ENCODE measurements around the gene NLRC4.
"Not testable (repeated sequence)": the region's sequence is repeated elsewhere in the genome, so short reads cannot be mapped to it uniquely, and the experiment has no call there.

NLRC4 gene, protein sequence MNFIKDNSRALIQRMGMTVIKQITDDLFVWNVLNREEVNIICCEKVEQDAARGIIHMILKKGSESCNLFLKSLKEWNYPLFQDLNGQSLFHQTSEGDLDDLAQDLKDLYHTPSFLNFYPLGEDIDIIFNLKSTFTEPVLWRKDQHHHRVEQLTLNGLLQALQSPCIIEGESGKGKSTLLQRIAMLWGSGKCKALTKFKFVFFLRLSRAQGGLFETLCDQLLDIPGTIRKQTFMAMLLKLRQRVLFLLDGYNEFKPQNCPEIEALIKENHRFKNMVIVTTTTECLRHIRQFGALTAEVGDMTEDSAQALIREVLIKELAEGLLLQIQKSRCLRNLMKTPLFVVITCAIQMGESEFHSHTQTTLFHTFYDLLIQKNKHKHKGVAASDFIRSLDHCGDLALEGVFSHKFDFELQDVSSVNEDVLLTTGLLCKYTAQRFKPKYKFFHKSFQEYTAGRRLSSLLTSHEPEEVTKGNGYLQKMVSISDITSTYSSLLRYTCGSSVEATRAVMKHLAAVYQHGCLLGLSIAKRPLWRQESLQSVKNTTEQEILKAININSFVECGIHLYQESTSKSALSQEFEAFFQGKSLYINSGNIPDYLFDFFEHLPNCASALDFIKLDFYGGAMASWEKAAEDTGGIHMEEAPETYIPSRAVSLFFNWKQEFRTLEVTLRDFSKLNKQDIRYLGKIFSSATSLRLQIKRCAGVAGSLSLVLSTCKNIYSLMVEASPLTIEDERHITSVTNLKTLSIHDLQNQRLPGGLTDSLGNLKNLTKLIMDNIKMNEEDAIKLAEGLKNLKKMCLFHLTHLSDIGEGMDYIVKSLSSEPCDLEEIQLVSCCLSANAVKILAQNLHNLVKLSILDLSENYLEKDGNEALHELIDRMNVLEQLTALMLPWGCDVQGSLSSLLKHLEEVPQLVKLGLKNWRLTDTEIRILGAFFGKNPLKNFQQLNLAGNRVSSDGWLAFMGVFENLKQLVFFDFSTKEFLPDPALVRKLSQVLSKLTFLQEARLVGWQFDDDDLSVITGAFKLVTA

GRCh38 chr2:32264422-32265105, at the start of gene NLRC4:
Gene NLRC4 (minus strand): TSS chr2:32264886. CDS start chr2:32256775, 8,111 bp downstream.
- DNase-seq (ENCODE audit: low spot score): peak; percentile 10

- DNase-seq (ENCODE audit: low spot score): no peak
Observed at GRCh38 chr2:32310577-32310976, 45.9 kb upstream of the NLRC4 start.

GRCh38 chr2:32293966-32294562, 29.4 kb upstream of the NLRC4 start:
- not testable (repeated sequence) for DNase-seq (ENCODE audit: low spot score)

DNA sequence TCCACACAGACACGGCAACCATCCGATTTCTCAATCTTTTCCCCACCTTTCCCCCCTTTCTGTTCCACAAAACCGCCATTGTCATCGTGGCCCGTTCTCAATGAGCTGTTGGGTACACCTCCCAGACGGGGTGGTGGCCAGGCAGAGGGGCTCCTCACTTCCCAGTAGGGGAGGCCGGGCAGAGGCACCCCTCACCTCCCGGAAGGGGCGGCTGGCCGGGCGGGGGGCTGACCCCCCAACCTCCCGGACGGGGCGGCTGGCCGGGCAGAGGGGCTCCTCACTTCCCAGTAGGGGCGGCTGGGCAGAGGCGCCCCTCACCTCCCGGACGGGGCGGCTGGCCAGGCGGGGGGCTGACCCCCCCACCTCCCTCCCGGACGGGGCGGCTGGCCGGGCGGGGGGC, 28.8 kb upstream of the NLRC4 start:
- not testable (repeated sequence) for DNase-seq (ENCODE audit: low spot score)

DNA sequence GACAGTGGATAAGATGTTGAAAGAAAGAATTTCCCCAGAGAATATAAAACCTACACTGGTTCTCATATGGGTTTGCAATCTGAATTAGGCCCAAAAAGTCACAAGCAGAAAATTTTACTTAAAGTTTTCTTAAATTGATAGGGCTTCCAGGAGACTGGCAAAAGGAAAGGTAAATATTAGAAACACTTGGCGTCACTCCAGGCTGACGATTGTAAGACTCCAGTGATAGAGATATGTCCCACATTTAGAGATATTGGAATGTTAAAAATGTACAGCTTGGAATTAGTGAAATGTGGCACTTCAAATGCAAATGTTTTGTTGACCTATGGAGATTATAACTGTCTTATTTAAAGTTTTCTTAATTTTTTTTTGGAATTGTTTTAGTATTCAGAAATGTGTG, 27.1 kb upstream of the NLRC4 start:
- no peak for DNase-seq (ENCODE audit: low spot score)

GRCh38 chr2:32290000-32290339, 25.3 kb upstream of the NLRC4 start:
- no peak for DNase-seq (ENCODE audit: low spot score)

GRCh38 chr2:32289165-32289999, 24.7 kb upstream of the NLRC4 start:
- no peak for DNase-seq (ENCODE audit: low spot score)

- DNase-seq (ENCODE audit: low spot score): no peak
Observed at GRCh38 chr2:32284321-32284720, 19.6 kb upstream of the NLRC4 start.

- no peak for DNase-seq (ENCODE audit: low spot score)
Observed at GRCh38 chr2:32278478-32278853, 13.8 kb upstream of the NLRC4 start.

DNA sequence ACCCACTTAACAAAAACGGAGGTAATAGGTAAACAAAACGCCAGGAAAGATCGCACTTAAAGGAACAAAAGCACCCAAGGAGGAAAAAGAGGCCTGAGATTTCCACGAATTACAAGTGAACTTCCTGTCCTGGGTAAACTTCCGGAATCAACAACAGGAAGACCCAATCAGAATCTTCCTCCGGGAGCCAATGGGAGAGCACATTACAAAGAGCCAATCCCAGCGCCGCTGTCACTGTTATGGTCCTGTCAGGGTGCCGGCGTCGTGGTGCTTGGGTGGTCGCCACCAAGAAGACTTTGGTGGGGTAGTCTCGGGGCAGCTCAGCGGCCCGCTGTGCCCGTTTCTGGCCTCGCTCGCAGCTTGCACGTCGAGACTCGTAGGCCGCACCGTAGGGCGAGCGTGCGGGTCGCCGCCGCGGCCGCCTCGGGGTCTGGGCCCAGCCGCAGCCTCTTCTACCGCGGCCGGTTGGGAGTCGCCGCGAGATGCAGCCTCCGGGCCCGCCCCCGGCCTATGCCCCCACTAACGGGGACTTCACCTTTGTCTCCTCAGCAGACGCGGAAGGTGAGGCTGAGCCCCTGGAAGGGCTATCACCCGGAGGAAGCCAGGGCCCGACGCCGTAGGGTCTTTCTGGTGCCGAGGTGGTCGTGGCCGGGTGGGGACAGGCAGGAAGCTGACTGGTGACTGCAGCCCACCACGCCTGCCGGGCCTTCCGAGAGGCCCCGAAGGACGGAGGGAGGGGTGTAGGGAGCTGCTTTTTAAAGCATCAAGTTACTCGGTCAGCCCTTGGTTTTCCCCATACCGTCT, 13.2 kb upstream of the NLRC4 start, which contains the start of gene YIPF4:
TSS of gene YIPF4 (plus strand) at position 231 of the 804 bp plus-strand sequence. CDS start at position 483, 252 bp downstream.
- peak; percentile 94 for DNase-seq (ENCODE audit: low spot score)

DNA sequence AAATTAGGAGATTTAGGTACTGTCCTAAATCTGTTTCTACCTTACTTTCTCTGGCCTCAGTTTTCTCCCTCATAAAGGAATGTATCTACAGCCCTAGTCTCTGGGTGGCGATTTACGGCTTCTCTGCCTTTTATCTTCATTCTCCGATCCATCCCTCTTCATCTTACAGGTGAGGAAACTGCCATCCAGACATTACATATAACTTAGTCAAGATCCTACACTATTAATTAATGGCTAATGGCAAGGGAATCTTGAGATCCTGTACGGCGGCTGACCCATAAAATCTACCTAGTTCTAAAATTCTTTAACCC, 12.6 kb upstream of the NLRC4 start:
- DNase-seq (ENCODE audit: low spot score): no peak

GRCh38 chr2:32275790-32276189, 11.1 kb upstream of the NLRC4 start:
- not testable (repeated sequence) for DNase-seq (ENCODE audit: low spot score)

- no peak for DNase-seq (ENCODE audit: low spot score)
Observed at GRCh38 chr2:32274289-32274688, 9.6 kb upstream of the NLRC4 start.

- DNase-seq (ENCODE audit: low spot score): no peak
Observed at GRCh38 chr2:32272279-32272678, 7.6 kb upstream of the NLRC4 start.

DNA sequence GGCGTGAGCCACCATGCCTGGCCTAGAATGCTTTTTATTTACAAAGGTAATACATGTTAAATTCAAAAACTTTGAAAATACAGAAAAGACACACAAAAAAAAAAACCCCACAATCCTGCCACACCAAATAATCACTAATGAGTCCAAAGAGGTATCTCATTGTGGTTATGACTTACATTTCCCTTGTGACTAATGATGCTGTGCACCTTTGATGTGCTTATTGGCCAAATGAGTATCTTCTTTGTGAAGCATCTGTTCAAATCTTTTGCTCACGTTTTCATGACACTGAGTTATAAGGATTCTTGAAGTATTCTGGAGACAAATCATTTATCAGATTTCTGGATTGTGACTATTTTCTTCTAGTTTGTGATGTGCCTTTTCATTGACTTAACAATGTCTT, 6.4 kb upstream of the NLRC4 start:
- DNase-seq (ENCODE audit: low spot score): no peak

GRCh38 chr2:32262105-32262504, 2.6 kb downstream of the NLRC4 start:
- DNase-seq (ENCODE audit: low spot score): no peak

- no peak for DNase-seq (ENCODE audit: low spot score)
Observed at GRCh38 chr2:32260376-32260775, 4.3 kb downstream of the NLRC4 start.

- DNase-seq (ENCODE audit: low spot score): no peak
Observed at GRCh38 chr2:32258242-32258641, 6.4 kb downstream of the NLRC4 start.

GRCh38 chr2:32250290-32250689, 14.4 kb downstream of the NLRC4 start:
- DNase-seq (ENCODE audit: low spot score): no peak

- DNase-seq (ENCODE audit: low spot score): no peak
Observed at GRCh38 chr2:32249731-32250236, 14.9 kb downstream of the NLRC4 start.

Measured in CD4-positive, alpha-beta T cell treated with Interleukin-2 at 100 ng/mL for 4 hours (primary cell).